C4-2B (cell line): ENCODE data around the gene PPRC1.

Experiments used
- CTCF ChIP-seq: fragments of 450-650 bp; conservative IDR thresholded peaks from 2 replicates; pipeline ENCODE4 v1.5.1; 2017; ENCODE audit warnings: mild to moderate bottlenecking
- ZFX ChIP-seq: fragments of 450-650 bp; IDR thresholded peaks from 2 replicates; pipeline ENCODE4 v1.6.1; 2017

GRCh38 chr10:102134416-102134815 lies 1.6 kb downstream of the PPRC1 start:
- TF ChIP-seq CTCF (no peak), ZFX (no peak)
